ENCODE data around the gene DOK3.

DNA sequence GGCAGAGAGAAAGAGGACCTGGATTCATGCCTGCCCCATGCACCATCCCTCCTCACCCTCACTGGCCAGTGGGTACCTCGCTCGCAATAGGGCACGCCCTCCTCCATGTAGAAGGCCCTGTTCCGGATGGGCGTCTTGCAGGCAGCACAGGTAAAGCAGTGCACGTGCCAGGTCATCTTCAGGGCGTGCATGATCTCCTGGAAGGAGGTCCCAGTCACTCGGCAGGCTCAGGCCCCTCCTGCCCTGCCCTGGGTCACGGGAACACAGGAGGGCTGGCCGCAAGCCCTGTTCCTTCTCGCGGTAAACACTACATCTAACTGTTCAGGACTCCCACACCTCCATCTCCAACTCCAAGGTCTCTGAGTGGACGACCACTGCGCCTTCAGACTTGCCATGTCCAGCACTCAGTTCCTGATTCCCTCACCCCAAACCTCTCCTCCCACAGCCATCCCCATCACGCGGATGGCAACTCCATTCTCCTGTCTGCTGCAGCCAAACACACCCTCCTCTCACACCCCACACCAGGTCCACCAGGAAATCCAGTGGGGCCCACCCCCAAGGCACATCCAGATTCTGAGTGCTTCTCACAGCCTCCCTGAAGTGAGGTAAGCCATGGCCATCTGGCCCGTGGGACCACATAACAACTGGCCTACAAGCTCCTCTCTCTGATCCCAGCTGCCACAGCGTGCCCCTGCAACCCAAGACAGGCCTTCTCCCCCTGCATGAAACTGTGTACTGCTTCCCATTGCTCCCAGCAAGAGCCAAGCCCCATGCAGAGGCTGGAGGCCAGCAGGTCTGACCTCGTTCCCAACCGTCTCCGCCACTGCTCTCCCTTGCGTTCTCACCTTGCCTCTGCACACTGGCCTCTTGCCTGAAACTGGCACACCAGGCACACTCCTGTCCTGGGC, 25.4 kb downstream of the DOK3 start:
- no peak for TF ChIP-seq CTCF (IDR thresholded peaks at IDR 0.05)
- TF ChIP-seq EP300 (IDR thresholded peaks at IDR 0.05), result no peak

Data from suprapubic skin (tissue), 3 donors.